ENCODE results near the gene POLR1A.

Gene POLR1A

GRCh38 chr2:86053166-86053565, 52.5 kb downstream of the POLR1A start:
- no peak overlapping the region for H2BK15ac ChIP-seq (ENCODE audit: low read depth, poor library complexity, severe bottlenecking)
- no peaks in the 10 kb centered on the region for H3K27me3 ChIP-seq (ENCODE audit: control insufficient read depth in 1 of 2, insufficient read depth in 1 of 2, low read length in 2 of 2)
- H3K4me3 ChIP-seq (ENCODE audit: insufficient read depth in 1 of 2, low read depth in 1 of 2, low read length in 2 of 2) = no peak overlapping the region
- H2BK5ac ChIP-seq (ENCODE audit: low read depth, low read length, poor library complexity, severe bottlenecking) = no peak overlapping the region
- H2AFZ ChIP-seq (ENCODE audit: low read depth, low read length) = no peak overlapping the region
- no peaks in the 10 kb centered on the region for H3K4me1 ChIP-seq (ENCODE audit: control insufficient read depth, insufficient read depth, low read depth, low read length)
- no peak overlapping the region for H2BK120ac ChIP-seq (ENCODE audit: low read depth, low read length)
- H3K9ac ChIP-seq (ENCODE audit: low read length) = no peak overlapping the region
- H3K36me3 ChIP-seq (ENCODE audit: control insufficient read depth in 1 of 2, insufficient read depth in 2 of 2, low read depth in 1 of 2, low read length in 2 of 2) = peaks cover 55 to 63% of the 10 kb centered on the region in 2 experiments
- no peak overlapping the region for H4K8ac ChIP-seq (ENCODE audit: low read length)
- H3K79me1 ChIP-seq (replicated peaks; ENCODE audit: low read length, poor library complexity, severe bottlenecking) = peaks cover 11% of the 10 kb centered on the region
- no peak overlapping the region for H3K4me2 ChIP-seq (ENCODE audit: low read length, poor library complexity, severe bottlenecking)
- DNase-seq = no peak
- no peak overlapping the region for H3K27ac ChIP-seq (ENCODE audit: low read length, poor library complexity, severe bottlenecking)
- H2AK5ac ChIP-seq (ENCODE audit: low read length, severe bottlenecking) = no peak overlapping the region
- no peak overlapping the region for H2BK12ac ChIP-seq (ENCODE audit: low read length in 2 of 2)
- no peak overlapping the region for H3K14ac ChIP-seq (ENCODE audit: low read length in 2 of 2)
- H3K18ac ChIP-seq (ENCODE audit: low read depth in 1 of 2, low read length in 2 of 2) = no peak overlapping the region
- no peaks in the 10 kb centered on the region for H3K9me3 ChIP-seq (ENCODE audit: control insufficient read depth, low read length)
- 84% methylated on average over 3 of the region's 4 CpGs for WGBS
- H3K4ac ChIP-seq (ENCODE audit: low read depth in 1 of 2, low read length in 2 of 2) = no peak overlapping the region
- H4K91ac ChIP-seq (ENCODE audit: low read length) = no peak overlapping the region
- no peak overlapping the region for H3K23ac ChIP-seq (ENCODE audit: low read length in 2 of 2)

- 99% methylated on average over 16 of the region's 16 CpGs for WGBS
- Histone ChIP-seq H3K36me3 (ENCODE audit: control insufficient read depth in 1 of 2, insufficient read depth in 2 of 2, low read depth in 1 of 2, low read length in 2 of 2) (peaks cover 60 to 68% of the 10 kb centered on the region in 2 experiments), H2AK5ac (ENCODE audit: low read length, severe bottlenecking) (no peak overlapping the region), H3K4me2 (ENCODE audit: low read length, poor library complexity, severe bottlenecking) (no peak overlapping the region), H3K4ac (ENCODE audit: low read depth in 1 of 2, low read length in 2 of 2) (no peak overlapping the region), H3K79me1 (replicated peaks; ENCODE audit: low read length, poor library complexity, severe bottlenecking) (peaks cover 11% of the 10 kb centered on the region), H3K27ac (ENCODE audit: low read length, poor library complexity, severe bottlenecking) (no peak overlapping the region), H2AFZ (ENCODE audit: low read depth, low read length) (no peak overlapping the region), H3K4me3 (ENCODE audit: insufficient read depth in 1 of 2, low read depth in 1 of 2, low read length in 2 of 2) (no peak overlapping the region), H2BK12ac (ENCODE audit: low read length in 2 of 2) (peak overlapping the region in 1 of 2 experiments; percentile 22), H3K4me1 (ENCODE audit: control insufficient read depth, insufficient read depth, low read depth, low read length) (no peaks in the 10 kb centered on the region), H4K8ac (ENCODE audit: low read length) (no peak overlapping the region), H3K23ac (ENCODE audit: low read length in 2 of 2) (no peak overlapping the region), H2BK5ac (ENCODE audit: low read depth, low read length, poor library complexity, severe bottlenecking) (no peak overlapping the region), H2BK120ac (ENCODE audit: low read depth, low read length) (no peak overlapping the region), H3K14ac (ENCODE audit: low read length in 2 of 2) (no peak overlapping the region), H4K91ac (ENCODE audit: low read length) (no peak overlapping the region), H3K9me3 (ENCODE audit: control insufficient read depth, low read length) (no peaks in the 10 kb centered on the region), H3K9ac (ENCODE audit: low read length) (no peak overlapping the region), H3K18ac (ENCODE audit: low read depth in 1 of 2, low read length in 2 of 2) (no peak overlapping the region), H3K27me3 (ENCODE audit: control insufficient read depth in 1 of 2, insufficient read depth in 1 of 2, low read length in 2 of 2) (no peaks in the 10 kb centered on the region), H2BK15ac (ENCODE audit: low read depth, poor library complexity, severe bottlenecking) (no peak overlapping the region)
- no peak for DNase-seq
Measured at GRCh38 chr2:86052676-86053075, 53.0 kb downstream of the POLR1A start.

- no peaks in the 10 kb centered on the region for H3K27me3 ChIP-seq (ENCODE audit: control insufficient read depth in 1 of 2, insufficient read depth in 1 of 2, low read length in 2 of 2)
Measured at GRCh38 chr2:86052265-86052664, 53.4 kb downstream of the POLR1A start.

GRCh38 chr2:86050301-86050700, 55.4 kb downstream of the POLR1A start:
- no peak overlapping the region for H2BK12ac ChIP-seq (ENCODE audit: low read length in 2 of 2)
- DNase-seq = no peak
- no peak overlapping the region for H2BK120ac ChIP-seq (ENCODE audit: low read depth, low read length)
- no peak overlapping the region for H4K8ac ChIP-seq (ENCODE audit: low read length)
- no peak overlapping the region for H3K9ac ChIP-seq (ENCODE audit: low read length)
- H3K36me3 ChIP-seq (ENCODE audit: control insufficient read depth in 1 of 2, insufficient read depth in 2 of 2, low read depth in 1 of 2, low read length in 2 of 2) = peaks cover 67 to 85% of the 10 kb centered on the region in 2 experiments
- H3K18ac ChIP-seq (ENCODE audit: low read depth in 1 of 2, low read length in 2 of 2) = no peak overlapping the region
- H3K4me1 ChIP-seq (ENCODE audit: control insufficient read depth, insufficient read depth, low read depth, low read length) = no peaks in the 10 kb centered on the region
- H3K27me3 ChIP-seq (ENCODE audit: control insufficient read depth in 1 of 2, insufficient read depth in 1 of 2, low read length in 2 of 2) = no peaks in the 10 kb centered on the region
- H3K4me2 ChIP-seq (ENCODE audit: low read length, poor library complexity, severe bottlenecking) = no peak overlapping the region
- H3K4ac ChIP-seq (ENCODE audit: low read depth in 1 of 2, low read length in 2 of 2) = no peak overlapping the region
- WGBS = 94% methylated on average over 5 of the region's 5 CpGs
- no peak overlapping the region for H2BK5ac ChIP-seq (ENCODE audit: low read depth, low read length, poor library complexity, severe bottlenecking)
- no peak overlapping the region for H3K14ac ChIP-seq (ENCODE audit: low read length in 2 of 2)
- no peaks in the 10 kb centered on the region for H3K9me3 ChIP-seq (ENCODE audit: control insufficient read depth, low read length)
- peaks cover 7% of the 10 kb centered on the region for H3K79me1 ChIP-seq (replicated peaks; ENCODE audit: low read length, poor library complexity, severe bottlenecking)
- no peak overlapping the region for H3K27ac ChIP-seq (ENCODE audit: low read length, poor library complexity, severe bottlenecking)
- H2AK5ac ChIP-seq (ENCODE audit: low read length, severe bottlenecking) = no peak overlapping the region
- no peak overlapping the region for H4K91ac ChIP-seq (ENCODE audit: low read length)
- H3K4me3 ChIP-seq (ENCODE audit: insufficient read depth in 1 of 2, low read depth in 1 of 2, low read length in 2 of 2) = no peak overlapping the region
- H2AFZ ChIP-seq (ENCODE audit: low read depth, low read length) = no peak overlapping the region
- H2BK15ac ChIP-seq (ENCODE audit: low read depth, poor library complexity, severe bottlenecking) = no peak overlapping the region
- H3K23ac ChIP-seq (ENCODE audit: low read length in 2 of 2) = no peak overlapping the region

More at GRCh38 chr2:86052265-86052664, 53.4 kb downstream of the POLR1A start:
- 92% methylated on average over 6 of the region's 6 CpGs for WGBS
- no peak overlapping the region for H3K27ac ChIP-seq (ENCODE audit: low read length, poor library complexity, severe bottlenecking)
- no peak overlapping the region for H2AK5ac ChIP-seq (ENCODE audit: low read length, severe bottlenecking)
- no peak overlapping the region for H4K8ac ChIP-seq (ENCODE audit: low read length)
- no peaks in the 10 kb centered on the region for H3K4me1 ChIP-seq (ENCODE audit: control insufficient read depth, insufficient read depth, low read depth, low read length)
- H2BK12ac ChIP-seq (ENCODE audit: low read length in 2 of 2) = no peak overlapping the region
- H3K4me2 ChIP-seq (ENCODE audit: low read length, poor library complexity, severe bottlenecking) = no peak overlapping the region
- H3K23ac ChIP-seq (ENCODE audit: low read length in 2 of 2) = no peak overlapping the region
- H3K79me1 ChIP-seq (replicated peaks; ENCODE audit: low read length, poor library complexity, severe bottlenecking) = peaks cover 11% of the 10 kb centered on the region
- no peak overlapping the region for H3K14ac ChIP-seq (ENCODE audit: low read length in 2 of 2)
- no peak overlapping the region for H3K4me3 ChIP-seq (ENCODE audit: insufficient read depth in 1 of 2, low read depth in 1 of 2, low read length in 2 of 2)
- H3K36me3 ChIP-seq (ENCODE audit: control insufficient read depth in 1 of 2, insufficient read depth in 2 of 2, low read depth in 1 of 2, low read length in 2 of 2) = peaks cover 62 to 72% of the 10 kb centered on the region in 2 experiments
- no peak overlapping the region for H3K18ac ChIP-seq (ENCODE audit: low read depth in 1 of 2, low read length in 2 of 2)
- DNase-seq = no peak
- no peak overlapping the region for H2BK120ac ChIP-seq (ENCODE audit: low read depth, low read length)
- no peak overlapping the region for H2AFZ ChIP-seq (ENCODE audit: low read depth, low read length)
- no peak overlapping the region for H2BK5ac ChIP-seq (ENCODE audit: low read depth, low read length, poor library complexity, severe bottlenecking)
- no peak overlapping the region for H3K4ac ChIP-seq (ENCODE audit: low read depth in 1 of 2, low read length in 2 of 2)
- no peak overlapping the region for H3K9ac ChIP-seq (ENCODE audit: low read length)
- no peak overlapping the region for H4K91ac ChIP-seq (ENCODE audit: low read length)
- H3K9me3 ChIP-seq (ENCODE audit: control insufficient read depth, low read length) = no peaks in the 10 kb centered on the region
- H2BK15ac ChIP-seq (ENCODE audit: low read depth, poor library complexity, severe bottlenecking) = no peak overlapping the region
